NOMO-1 treated with DMSO at 0.1 percent for 48 hours (cell line): ENCODE results near the gene PCCA.
"Not testable (repeated sequence)": the region's sequence is repeated elsewhere in the genome, so short reads cannot be mapped to it uniquely, and the experiment has no call there.

Experiments
- DNase-seq: peaks from one replicate; lab custom pipeline; 2025; ENCODE audit not compliant: unreplicated experiment; lab: John Stamatoyannopoulos, UW

PCCA gene

GRCh38 chr13:100564444-100565223 is 475.7 kb downstream of the PCCA start:
- DNase-seq: no peak

- no peak for DNase-seq
Measured at GRCh38 chr13:100565286-100565685, 476.4 kb downstream of the PCCA start.

- no peak for DNase-seq
Measured at GRCh38 chr13:100566543-100566942, 477.6 kb downstream of the PCCA start.

- peak; percentile 44 for DNase-seq
Measured at GRCh38 chr13:100573121-100573520, 484.2 kb downstream of the PCCA start.

GRCh38 chr13:100577239-100577638 is 488.3 kb downstream of the PCCA start:
- not testable (repeated sequence) for DNase-seq
